NB4 (cell line): ENCODE data around the gene FLACC1.

Source experiments
- MYC ChIP-seq: IDR thresholded peaks from 2 replicates; pipeline ENCODE4 v1.6.1; 2011; ENCODE audit warnings: low read depth, low read length
- POLR2A ChIP-seq: IDR thresholded peaks from 2 replicates; pipeline ENCODE4 v1.6.1; 2011; ENCODE audit warnings: mild to moderate bottlenecking; ENCODE audit not compliant: insufficient read length; ENCODE audit errors: extremely low read depth
- TF ChIP-seq, protein P1 (sequence below): IDR thresholded peaks from one replicate; pipeline ENCODE4 v1.5.1; 2012; ENCODE audit warnings: low read depth, low read length
- TF ChIP-seq, protein P2 (sequence below): IDR thresholded peaks from 2 replicates; pipeline ENCODE4 v1.6.1; 2011; ENCODE audit warnings: low read depth, low read length

DNA sequence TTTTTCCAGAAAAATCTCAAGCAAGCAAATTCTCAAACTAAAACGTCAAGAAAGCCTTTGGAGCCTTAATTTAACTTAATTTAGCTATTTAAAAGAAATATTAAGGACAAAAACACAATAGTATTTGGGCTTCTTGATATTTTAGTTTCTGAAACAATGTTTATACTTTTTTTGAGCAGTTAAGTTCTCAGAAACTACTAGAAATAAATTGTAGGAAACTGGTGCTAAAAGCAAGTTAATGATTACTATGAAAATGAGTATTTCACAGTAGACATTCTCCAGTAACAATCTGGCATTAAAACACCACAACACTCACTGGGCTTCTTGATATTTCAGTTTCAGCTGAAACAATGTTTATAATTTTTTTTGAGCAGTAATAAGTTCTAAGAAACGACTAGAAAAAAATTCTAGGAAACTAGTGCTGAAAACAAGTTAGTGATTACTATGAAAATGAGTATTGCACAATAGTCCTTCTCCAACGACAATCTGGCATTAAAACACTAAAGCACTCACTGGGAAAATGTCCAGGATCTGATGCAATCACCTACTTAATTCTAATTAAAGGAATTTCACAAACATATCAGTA lies 49.0 kb upstream of the FLACC1 start:
- TF ChIP-seq, protein P1, sequence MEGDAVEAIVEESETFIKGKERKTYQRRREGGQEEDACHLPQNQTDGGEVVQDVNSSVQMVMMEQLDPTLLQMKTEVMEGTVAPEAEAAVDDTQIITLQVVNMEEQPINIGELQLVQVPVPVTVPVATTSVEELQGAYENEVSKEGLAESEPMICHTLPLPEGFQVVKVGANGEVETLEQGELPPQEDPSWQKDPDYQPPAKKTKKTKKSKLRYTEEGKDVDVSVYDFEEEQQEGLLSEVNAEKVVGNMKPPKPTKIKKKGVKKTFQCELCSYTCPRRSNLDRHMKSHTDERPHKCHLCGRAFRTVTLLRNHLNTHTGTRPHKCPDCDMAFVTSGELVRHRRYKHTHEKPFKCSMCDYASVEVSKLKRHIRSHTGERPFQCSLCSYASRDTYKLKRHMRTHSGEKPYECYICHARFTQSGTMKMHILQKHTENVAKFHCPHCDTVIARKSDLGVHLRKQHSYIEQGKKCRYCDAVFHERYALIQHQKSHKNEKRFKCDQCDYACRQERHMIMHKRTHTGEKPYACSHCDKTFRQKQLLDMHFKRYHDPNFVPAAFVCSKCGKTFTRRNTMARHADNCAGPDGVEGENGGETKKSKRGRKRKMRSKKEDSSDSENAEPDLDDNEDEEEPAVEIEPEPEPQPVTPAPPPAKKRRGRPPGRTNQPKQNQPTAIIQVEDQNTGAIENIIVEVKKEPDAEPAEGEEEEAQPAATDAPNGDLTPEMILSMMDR: no peak
- TF ChIP-seq POLR2A (no peak), MYC (no peak)
- TF ChIP-seq, protein P2, sequence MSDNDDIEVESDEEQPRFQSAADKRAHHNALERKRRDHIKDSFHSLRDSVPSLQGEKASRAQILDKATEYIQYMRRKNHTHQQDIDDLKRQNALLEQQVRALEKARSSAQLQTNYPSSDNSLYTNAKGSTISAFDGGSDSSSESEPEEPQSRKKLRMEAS: no peak
